Aorta (tissue), 5 donors: ENCODE results near the gene EMD. TPM values are rescaled to one million over a fixed set of nuclear protein-coding genes. Genes with fewer than 3 reads are reported as not detected.
"Not testable (repeated sequence)": the region's sequence is repeated elsewhere in the genome, so short reads cannot be mapped to it uniquely, and the experiment has no call there.

ENCODE experiments used
- ATAC-seq: fragments of 200-7000 bp; cut with Tn5 transposase; one replicate; pipeline ENCODE4 v1.9.1; 2022; ENCODE audit warnings: moderate library complexity; ENCODE audit not compliant: low FRiP score
- DNase-seq, 2 donors: peaks; one replicate each; pipeline ENCODE4 v3.0.0-alpha.2; 2020
- H3K27ac ChIP-seq, 2 donors: one replicate each; pipeline ENCODE4 v1.5.1; 2013; ENCODE audit warnings: low read length in 2 of 2, mild to moderate bottlenecking in 2 of 2, moderate library complexity in 2 of 2, control low read depth in 1 of 2, inconsistent platforms in 1 of 2, low read depth in 1 of 2
- H3K27me3 ChIP-seq, 2 donors: one replicate each; pipeline ENCODE4 v1.6.1; 2013; ENCODE audit warnings: control low read depth in 1 of 2, low read length in 1 of 2, mild to moderate bottlenecking in 1 of 2, moderate library complexity in 1 of 2; ENCODE audit not compliant: insufficient read depth in 2 of 2, control insufficient read depth in 1 of 2
- H3K36me3 ChIP-seq, 2 donors: one replicate each; pipeline ENCODE4 v1.6.1; 2013; ENCODE audit warnings: control low read depth in 1 of 2, low read length in 1 of 2, mild to moderate bottlenecking in 1 of 2; ENCODE audit not compliant: insufficient read depth in 2 of 2, control insufficient read depth in 1 of 2
- H3K4me1 ChIP-seq, 2 donors: one replicate each; pipeline ENCODE4 v1.6.1; 2013; ENCODE audit warnings: low read length in 2 of 2, control low read depth in 1 of 2, mild to moderate bottlenecking in 1 of 2, moderate library complexity in 1 of 2; ENCODE audit not compliant: insufficient read depth in 2 of 2, control insufficient read depth in 1 of 2
- H3K4me3 ChIP-seq, 2 donors: one replicate each; pipeline ENCODE4 v1.5.1; 2013; ENCODE audit warnings: low read length in 2 of 2, control low read depth in 1 of 2, mild to moderate bottlenecking in 1 of 2
- H3K9me3 ChIP-seq: one replicate; pipeline ENCODE4 v1.6.1; 2013; ENCODE audit warnings: mild to moderate bottlenecking, low read length; ENCODE audit not compliant: control insufficient read depth
- WGBS, 2 donors: extraction: QIAGEN DNeasy Blood & Tissue Kit; methylation state at CpG; one replicate each; pipeline ENCODE4 v1.1.7; 2013; 5-methylcytosine and 5-hydroxymethylcytosine counted together
- intact Hi-C, 2 donors: fragments of 100-400 bp; cut with DNase I; formaldehyde crosslinking; loops; one replicate each; pipeline versions ENCODE4 v1.14.2 to v1.15.0; 2022
- polyA plus RNA-seq, 2 donors: library from polyadenylated mRNA; stranded (reverse); fragments of 200-250 nt; gene quantifications; one replicate each; pipeline ENCODE4 v1.2.3, GENCODE V29; 2013
- total RNA-seq, 2 donors: library from RNA; stranded (reverse); fragmentation: NEBNext Ultra II Directional; extraction: Animal tissue kit (Norgen Biotek cat#: 25700); gene quantifications; one replicate each; pipeline ENCODE4 v1.2.1, GENCODE V29; 2021
- donor health status: healthy with polysubstance abuse.
- donor health status: Bipolar disorder and iron deficiency.
- donor health status: DM: no; HTN: no; CAD: no.
- donor health status: DM: no; HTN: no; CAD: no.
- donor health status: DM: yes; HTN: yes; CAD: no.

EMD gene
- total and polyA plus RNA-seq, 4 donors, result 49.9 to 157 (median 85.4) TPM

DNA sequence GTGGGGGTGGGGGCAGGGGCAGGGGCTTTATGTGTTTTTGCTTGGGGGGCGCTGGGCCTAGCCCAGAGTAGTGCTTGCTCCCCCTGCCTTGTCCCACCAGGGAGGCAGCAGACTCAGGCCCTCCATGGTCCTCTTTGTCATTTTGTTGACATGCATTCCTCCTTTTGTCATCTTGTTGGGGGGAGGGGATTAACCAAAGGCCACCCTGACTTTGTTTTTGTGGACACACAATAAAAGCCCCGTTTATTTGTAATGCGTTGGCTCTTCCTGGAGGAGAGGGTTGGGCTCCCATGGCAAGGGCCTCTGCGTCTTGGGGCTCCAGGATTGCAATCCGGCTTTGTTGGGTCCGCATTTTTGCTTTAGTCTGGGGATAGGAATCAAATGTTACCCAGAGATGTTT is 2.2 kb downstream of the EMD start:
- Histone ChIP-seq H3K36me3 (no peaks in the 10 kb centered on the region), H3K27me3 (no peaks in the 10 kb centered on the region), H3K27ac (no peak overlapping the region), H3K4me3 (no peak overlapping the region), H3K4me1 (no peaks in the 10 kb centered on the region), H3K9me3 (no peaks in the 10 kb centered on the region)
- intact Hi-C loops, result loop anchor here in 1 of 2 donors (5.0 kb wide), 1 partner anchor 284 kb away; the partner anchor contains the start of gene MECP2
- DNase-seq (no peak), ATAC-seq (no peak)
- WGBS, 2 donors, result 53 to 55% methylated on average over 6 of the region's 6 CpGs

DNA sequence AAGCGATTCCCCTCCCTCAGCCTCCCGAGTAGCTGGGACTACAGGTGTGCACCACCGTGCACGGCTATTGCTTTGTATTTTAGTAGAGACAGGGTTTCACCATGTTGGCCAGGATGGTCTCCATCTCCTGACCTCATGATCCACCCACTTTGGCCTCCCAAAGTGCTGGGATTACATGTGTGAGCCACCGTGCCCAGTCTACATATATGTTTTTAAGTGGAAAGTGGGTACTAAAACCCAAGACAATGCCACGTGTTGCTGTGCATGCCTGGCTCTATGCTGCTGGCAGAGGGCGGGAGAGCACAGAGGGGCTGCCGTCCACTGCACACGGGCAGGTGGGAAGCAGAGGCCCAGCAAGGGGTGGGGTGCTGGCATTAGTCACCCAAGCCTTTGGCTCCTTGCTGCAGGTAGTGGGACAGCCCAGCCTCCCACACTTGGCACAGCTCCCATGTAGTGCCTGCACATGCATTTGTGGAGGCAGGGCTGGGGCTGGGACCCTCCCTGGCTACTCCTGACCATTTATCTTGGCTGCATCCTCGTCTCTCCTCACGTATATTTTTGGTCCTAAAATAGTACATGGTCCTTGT is 3.5 kb downstream of the EMD start:
- WGBS, 2 donors, result 44 to 56% methylated on average over 11 of the region's 11 CpGs
- H3K27ac ChIP-seq, result no peak overlapping the region

DNA sequence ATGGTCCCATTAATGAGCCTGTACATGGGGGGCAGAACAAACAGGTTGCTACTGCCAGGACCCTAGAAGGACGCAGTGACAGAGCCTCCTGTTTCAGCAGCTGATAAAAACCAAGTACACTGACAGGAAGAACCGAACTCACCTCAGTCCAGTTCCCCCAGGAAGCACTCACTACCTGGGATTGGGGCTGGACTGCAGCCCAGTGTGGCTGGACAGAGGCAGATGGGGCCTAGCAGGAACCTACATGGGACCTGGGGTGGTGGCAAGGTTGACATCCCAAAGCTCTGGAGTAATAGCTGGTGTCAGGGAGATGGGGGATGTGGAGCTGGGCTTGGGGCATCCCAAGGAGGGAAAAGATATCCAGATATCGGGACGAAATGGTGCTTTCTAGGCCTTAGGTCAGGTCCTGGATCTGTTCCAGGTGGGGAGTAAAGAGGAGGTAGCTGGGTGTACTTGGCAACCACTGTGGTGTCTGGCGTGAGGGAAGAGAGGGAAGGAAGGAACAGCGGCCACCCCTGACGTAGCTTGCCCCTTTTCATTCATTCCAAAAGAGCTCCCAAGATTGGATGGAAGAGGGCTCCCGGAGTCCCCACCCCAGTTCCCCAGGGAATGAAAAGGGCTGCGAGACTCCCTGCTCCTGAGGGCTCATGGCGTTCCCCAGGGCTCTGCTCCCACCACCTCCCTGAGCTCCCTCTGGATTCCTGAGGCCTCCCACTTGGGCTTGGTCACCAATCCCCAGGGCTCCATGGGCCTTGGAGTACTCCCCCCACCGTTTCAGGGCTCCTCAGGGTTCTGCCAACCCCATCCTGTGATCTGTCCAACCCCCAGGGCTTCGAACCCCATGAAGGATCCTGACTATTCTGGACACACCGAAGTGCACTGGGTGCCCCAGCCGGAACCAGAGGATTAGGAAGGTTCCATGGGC is 4.5 kb downstream of the EMD start:
- ATAC-seq (no peak), DNase-seq (no peak)

More for the DNA sequence above, 3.5 kb downstream of the EMD start:
- Histone ChIP-seq H3K27me3 (no peaks in the 10 kb centered on the region), H3K9me3 (no peaks in the 10 kb centered on the region), H3K4me1 (no peaks in the 10 kb centered on the region), H3K4me3 (no peak overlapping the region), H3K36me3 (no peaks in the 10 kb centered on the region)
- DNase-seq (no peak), ATAC-seq (no peak)
- intact Hi-C loops, result loop anchor here in 1 of 2 donors (5.0 kb wide), 1 partner anchor 285 kb away; the partner anchor contains the start of gene MECP2

DNA sequence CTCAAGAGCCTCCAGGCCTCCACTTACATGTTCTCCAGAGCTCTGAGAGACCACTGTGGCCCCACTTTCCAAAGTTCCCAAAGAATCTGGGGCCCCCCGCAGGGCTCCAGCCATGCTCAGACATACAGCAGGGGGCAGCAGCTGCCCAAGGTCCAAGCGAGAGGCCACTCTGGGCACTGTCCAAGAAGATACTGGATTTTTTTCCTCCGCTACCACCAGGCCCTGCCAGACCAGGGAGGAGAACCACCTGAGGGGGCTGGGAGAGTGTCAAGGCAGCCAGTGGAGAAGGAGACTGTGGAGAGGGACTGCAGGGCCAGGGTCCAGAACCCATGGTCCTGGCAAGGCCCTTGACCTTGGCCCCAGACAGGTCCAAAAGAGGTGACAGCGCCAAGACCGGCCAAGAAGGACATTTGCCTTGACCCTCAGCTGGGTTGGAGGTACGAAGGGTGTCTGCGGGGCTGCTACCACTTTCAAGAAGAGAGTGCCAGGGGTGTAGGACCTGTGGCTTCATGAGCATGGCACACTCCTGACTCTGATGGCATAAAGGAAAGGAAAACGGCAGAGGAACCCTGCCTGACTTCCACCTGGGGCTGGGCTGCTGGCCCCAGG is 5.3 kb downstream of the EMD start:
- 41 to 65% methylated on average over 8 of the region's 8 CpGs for WGBS, 2 donors
- Histone ChIP-seq H3K9me3 (no peaks in the 10 kb centered on the region), H3K4me1 (no peaks in the 10 kb centered on the region), H3K27me3 (no peaks in the 10 kb centered on the region), H3K36me3 (no peaks in the 10 kb centered on the region), H3K4me3 (no peak overlapping the region), H3K27ac (no peak overlapping the region)
- no peak for ATAC-seq
- peak in 1 of 2 donors; percentile 78 for DNase-seq
- intact Hi-C loops, result loop anchor here in 1 of 2 donors (5.0 kb wide), 1 partner anchor 287 kb away; the partner anchor contains the start of gene MECP2

More for the DNA sequence above, 4.5 kb downstream of the EMD start:
- Histone ChIP-seq H3K9me3 (no peaks in the 10 kb centered on the region), H3K4me1 (no peaks in the 10 kb centered on the region), H3K4me3 (no peak overlapping the region), H3K27ac (no peak overlapping the region), H3K27me3 (no peaks in the 10 kb centered on the region), H3K36me3 (no peaks in the 10 kb centered on the region)
- intact Hi-C loops, result loop anchor here in 1 of 2 donors (5.0 kb wide), 1 partner anchor 286 kb away; the partner anchor contains the start of gene MECP2
- WGBS, 2 donors, result 27 to 45% methylated on average over 14 of the region's 14 CpGs

DNA sequence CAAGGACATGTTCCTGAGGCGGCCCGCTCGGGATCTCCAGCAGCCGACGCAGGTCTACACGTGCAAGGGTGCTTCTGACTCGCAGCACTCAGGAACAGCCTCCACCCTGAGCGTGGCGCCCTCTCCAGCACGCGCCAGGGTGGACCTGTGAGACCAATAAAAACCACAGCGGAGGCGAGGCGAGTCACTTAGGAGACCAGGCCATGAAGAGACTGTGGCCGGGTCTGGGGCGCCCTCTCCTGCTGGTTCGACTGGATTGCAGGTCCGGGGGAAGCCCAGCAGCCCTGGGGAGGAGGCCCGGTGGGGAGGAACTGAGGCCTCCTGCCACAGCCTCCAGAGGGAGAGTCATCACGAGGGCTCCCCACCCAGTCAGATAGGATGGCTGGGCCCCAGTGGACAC is 9.0 kb downstream of the EMD start:
- H3K27ac ChIP-seq, H3K4me3 ChIP-seq, H3K4me1 ChIP-seq, intact Hi-C loops, H3K9me3 ChIP-seq, DNase-seq, H3K27me3 ChIP-seq, H3K36me3 ChIP-seq: not testable (repeated sequence)
- WGBS, 2 donors, result no CpG with 5 or more reads among the region's 20 CpGs
- peak; percentile 46 for ATAC-seq

DNA sequence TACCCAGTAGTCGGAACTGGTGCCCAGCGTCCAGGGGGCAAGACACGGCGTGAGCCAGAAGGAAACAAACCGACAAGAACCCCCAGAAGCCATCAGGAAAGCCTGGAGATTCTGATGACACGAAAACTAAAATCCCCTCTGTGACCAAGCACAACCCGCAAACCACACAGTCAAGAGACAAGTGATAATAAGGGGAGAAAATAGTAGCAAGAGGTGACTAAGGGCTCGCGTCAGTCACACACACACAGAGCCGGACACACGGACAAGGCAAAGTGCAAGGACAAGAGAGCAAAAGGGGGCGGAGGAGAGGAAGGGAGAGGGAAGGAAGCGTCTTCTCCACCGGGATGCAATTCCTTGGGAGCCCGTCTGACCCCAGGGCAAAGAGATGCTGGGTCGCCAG is 9.6 kb downstream of the EMD start:
- H3K27me3 ChIP-seq, H3K9me3 ChIP-seq, H3K36me3 ChIP-seq, H3K4me3 ChIP-seq, ATAC-seq, intact Hi-C loops, H3K27ac ChIP-seq, DNase-seq, H3K4me1 ChIP-seq: not testable (repeated sequence)
- no CpG with 5 or more reads among the region's 16 CpGs for WGBS, 2 donors

DNA sequence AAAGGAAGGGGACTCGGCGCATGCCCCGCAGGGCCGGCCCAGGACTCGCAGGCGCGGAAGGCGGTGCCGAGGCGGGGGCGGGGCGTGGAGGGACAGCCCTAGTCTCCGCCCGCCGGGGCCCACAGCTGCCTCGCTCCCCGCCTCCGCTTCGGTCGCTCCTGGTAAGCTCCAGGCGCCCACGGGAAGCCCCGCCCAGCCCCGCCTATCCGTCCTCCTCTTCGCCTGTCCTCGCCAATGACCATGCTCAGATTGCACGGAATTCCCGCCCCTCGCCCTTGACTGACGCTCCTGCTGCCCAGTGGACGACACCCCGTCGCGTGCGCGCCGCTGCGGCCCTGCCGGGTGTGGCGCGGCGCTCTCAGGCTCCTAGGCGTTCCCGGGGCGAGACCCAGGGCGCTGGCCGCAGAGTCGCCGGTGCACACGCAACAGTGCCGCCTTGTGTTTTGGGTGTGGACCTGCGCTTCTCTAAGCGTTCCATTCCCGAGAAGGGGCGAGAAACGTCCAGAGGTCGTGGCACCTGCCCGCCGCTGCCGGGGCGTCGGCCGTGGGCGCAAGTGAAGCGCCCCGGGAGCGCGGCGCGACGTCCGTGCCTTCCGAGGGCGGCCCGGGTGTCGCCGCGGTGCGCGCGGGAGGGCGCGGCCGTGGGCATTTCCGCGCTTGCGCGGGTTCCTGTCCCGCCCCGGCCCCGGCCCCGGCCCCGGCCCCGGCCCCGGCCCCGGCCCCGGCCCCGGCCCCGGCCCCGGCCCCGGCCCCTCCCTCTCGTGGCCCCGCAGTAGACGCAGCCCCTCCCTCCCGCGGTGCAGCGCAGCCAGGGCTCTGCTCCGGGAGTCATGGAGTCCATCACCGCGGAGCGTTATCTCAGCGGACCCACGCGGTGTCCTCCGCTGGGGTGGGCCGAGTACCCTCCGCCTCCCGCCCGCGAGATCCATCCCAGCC is 11.0 kb downstream of the EMD start:
- peak; percentile 89 for ATAC-seq
- intact Hi-C loops, H3K9me3 ChIP-seq, H3K27me3 ChIP-seq, H3K4me1 ChIP-seq, H3K4me3 ChIP-seq, H3K27ac ChIP-seq, H3K36me3 ChIP-seq, DNase-seq: not testable (repeated sequence)
- WGBS, 2 donors, result 1 to 65% methylated on average over 6 to 30 of the region's 121 CpGs

DNA sequence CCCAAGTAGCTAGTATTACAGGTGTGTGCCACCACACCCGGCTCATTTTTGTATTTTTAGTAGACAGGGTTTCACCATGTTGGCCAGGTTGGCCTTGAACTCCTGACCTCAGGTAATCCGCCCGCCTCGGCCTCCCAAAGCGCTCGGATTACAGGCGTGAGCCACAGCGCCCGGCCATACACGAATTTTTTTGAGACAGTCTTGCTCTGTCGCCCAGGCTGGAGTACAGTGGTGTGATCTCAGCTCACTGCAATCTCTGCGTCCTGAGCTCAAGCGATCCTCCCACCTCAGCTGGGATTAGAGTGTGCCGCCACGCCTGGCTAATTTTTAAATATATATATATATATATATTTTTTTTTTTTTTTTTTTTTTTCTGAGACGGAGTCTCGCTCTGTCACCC is 17.3 kb downstream of the EMD start:
- H3K27me3 ChIP-seq, H3K27ac ChIP-seq, DNase-seq, H3K36me3 ChIP-seq, H3K4me1 ChIP-seq, ATAC-seq, H3K4me3 ChIP-seq, H3K9me3 ChIP-seq: not testable (repeated sequence)
- 83 to 89% methylated on average over 15 to 17 of the region's 17 CpGs for WGBS, 2 donors
- intact Hi-C loops, result loop anchor here in 1 of 2 donors (5.0 kb wide), 1 partner anchor 136 kb away; no protein-coding TSS in a partner anchor
